DMS114 treated with DMSO at 0.1 percent for 48 hours (cell line): ENCODE results near the gene CLPTM1L.
"Not testable (repeated sequence)": the region's sequence is repeated elsewhere in the genome, so short reads cannot be mapped to it uniquely, and the experiment has no call there.

Experiments
- DNase-seq: peaks from one replicate; lab custom pipeline; 2025; ENCODE audit not compliant: unreplicated experiment; lab: John Stamatoyannopoulos, UW

The CLPTM1L gene

DNA sequence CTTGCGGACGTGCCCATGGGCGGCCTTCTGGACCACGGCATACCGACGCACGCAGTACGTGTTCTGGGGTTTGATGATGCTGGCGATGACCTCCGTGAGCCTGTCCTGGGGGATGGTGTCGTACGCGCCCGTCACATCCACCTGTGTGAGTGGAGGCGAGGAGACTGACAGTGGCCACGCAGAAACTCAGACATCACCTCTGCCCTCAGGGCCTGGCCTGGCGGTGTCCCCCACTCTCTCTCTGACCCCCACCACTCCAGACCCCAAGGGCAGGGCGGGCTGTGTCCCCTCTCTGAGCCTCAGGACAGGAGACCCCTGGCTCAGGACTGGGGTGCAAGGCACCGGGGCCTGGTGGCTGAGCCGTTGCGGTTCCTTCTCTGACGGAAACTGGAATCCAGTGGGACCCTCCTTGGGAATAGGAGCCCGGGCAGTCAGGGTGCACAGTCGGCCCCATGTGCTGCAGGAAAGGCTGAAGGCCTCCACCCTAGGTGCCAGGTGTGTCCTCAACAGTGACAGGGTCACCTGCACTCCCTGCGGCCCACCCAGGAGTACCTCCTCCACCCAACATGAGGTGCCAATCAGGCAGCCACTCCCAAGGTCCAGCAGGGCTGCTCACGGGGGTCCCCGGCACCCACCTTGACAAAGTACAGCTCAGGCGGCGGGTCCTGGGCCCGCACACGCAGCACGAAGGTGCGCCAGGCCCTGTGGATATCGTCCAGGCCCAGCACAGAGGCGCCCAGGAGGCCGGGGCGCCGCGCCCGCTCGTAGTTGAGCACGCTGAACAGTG lies 66.0 kb downstream of the CLPTM1L start:
- DNase-seq = no peak

DNA sequence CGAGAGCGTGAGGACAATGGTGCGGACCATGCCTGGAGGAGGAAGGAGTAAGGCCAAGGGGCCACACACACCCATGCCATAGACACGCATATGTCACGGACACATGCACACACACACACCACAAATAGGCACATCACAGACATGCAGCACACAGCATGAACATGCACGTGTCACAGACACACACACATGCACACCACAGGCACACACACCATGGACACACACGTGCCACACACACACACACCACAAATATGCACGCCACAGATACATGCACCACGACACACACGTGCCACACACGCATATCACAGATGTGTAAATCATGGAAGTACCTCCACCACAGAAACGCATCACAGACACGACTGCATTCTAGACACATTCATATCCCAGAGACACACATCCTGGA lies 66.7 kb downstream of the CLPTM1L start:
- DNase-seq = no peak

GRCh38 chr5:1277781-1278180 lies 67.1 kb downstream of the CLPTM1L start:
- no peak for DNase-seq

DNA sequence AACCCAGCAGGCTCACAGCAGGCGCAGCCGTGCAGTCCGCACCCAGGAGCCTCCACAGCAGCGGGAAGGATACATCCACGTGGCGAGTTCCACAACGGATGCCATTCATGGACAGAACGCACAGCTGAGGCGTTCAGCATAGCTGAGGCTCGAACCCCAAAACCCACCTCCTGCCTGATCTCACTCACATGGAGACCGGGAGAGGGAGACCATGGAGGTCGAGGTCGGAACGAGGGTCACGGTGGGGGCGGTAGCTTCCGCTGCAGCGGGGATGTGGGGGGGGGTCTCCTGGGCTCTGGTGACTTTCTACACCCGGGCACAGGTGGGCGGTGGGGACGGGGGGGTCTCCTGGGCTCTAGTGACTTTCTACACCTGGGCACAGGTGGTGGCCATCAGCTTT lies 67.6 kb downstream of the CLPTM1L start:
- DNase-seq = no peak

DNA sequence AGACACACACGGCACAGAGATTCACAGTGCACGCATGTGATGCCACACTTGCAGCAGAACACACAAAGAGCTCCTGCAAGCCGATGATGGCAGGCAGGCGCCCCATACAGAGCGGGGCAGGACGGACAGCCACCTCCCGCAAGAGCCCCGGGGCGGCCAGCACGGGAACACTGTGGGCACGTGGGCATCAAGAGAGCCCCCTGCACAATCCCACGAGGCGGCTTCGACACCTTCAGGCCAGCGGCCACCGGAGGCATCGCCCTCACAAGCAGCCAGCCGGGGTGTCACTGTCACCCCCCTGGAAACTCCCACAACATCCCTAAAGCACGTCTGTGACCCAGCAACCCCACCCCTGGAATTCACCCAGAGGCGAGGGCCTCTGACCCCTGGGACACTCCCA lies 68.0 kb downstream of the CLPTM1L start:
- DNase-seq = no peak

DNA sequence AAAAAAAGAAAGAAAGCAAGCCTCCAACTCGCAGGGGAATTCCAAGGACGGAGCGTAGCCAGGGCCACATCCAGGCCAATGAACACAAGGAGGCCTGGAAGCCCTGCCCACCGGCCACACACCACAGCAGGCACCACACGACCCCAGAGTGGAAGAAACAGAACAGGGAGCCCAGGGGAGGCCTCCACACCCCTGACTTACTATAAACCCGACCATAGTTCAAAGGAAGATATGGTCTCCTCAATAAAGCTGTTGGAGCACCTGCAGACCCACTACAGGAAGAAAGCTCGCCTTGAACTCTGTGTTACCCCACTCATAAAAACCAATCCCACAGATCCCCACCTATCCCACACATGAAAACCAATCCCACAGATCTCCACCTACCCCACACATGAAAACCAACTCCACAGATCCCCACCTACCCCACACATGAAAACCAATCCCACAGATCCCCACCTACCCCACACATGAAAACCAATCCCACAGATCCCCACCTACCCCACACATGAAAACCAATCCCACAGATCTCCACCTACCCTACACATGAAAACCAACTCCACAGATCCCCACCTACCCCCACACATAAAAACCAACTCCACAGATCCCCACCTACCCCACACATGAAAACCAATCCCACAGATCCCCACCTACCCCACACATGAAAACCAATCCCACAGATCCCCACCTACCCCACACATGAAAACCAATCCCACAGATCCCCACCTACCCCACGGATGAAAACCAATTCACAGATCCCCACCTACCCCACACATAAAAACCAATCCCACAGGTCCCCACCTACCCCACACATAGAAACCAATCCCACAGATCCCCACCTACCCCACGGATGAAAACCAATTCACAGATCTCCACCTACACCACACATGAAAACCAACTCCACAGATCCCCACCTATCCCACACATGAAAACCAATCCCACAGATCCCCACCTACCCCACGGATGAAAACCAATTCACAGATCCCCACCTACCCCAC lies 69.2 kb downstream of the CLPTM1L start:
- DNase-seq = not testable (repeated sequence)

GRCh38 chr5:1274471-1274870 lies 70.4 kb downstream of the CLPTM1L start:
- no peak for DNase-seq

- no peak for DNase-seq
Observed at GRCh38 chr5:1273745-1274144, 71.2 kb downstream of the CLPTM1L start.

GRCh38 chr5:1272201-1272600 lies 72.7 kb downstream of the CLPTM1L start:
- DNase-seq = no peak

DNA sequence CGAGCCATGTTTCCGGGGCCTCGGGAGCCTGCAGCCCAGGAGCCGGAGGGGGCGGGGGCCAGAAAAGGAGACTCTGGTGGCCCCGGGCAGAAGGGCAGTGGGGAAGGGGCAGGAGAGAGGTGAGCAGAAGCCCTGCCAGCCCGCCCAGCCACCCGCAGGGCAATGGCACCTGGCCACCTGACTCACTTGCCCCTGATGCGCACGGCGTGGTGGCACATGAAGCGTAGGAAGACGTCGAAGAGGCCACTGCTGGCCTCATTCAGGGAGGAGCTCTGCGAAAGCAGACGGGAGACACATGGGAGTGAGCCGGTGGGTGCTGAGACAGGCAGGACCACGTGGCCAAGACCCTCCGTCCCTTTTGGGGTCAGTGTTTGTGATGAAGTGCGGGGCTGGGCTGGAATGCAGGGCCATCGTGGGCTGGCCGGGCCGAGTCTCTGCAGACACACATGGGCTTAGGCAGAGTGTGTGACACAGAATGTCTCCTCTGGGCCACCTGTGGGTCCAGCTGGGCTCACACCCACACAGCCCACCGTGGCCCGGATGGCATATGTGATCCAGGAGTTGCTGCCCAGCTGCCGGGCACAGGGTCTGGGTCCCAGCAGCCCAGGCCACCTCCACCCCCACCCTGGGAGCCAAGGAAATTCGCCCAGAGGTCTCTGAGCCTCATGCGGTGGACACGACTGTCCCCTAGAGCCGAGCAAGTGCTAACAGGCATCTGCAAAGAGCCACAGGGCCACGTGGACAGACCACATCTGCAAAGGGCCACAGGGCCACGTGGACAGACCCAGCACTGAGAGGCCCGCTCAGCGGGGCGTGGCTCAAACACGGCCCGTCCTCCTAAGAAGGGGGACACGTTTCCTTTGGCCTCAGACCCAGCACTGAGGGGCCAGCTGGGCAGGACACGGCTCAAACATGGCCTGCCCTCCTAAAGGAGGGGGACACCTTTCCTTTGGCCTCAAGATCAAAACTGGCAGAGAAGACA lies 73.7 kb downstream of the CLPTM1L start:
- no peak for DNase-seq

DNA sequence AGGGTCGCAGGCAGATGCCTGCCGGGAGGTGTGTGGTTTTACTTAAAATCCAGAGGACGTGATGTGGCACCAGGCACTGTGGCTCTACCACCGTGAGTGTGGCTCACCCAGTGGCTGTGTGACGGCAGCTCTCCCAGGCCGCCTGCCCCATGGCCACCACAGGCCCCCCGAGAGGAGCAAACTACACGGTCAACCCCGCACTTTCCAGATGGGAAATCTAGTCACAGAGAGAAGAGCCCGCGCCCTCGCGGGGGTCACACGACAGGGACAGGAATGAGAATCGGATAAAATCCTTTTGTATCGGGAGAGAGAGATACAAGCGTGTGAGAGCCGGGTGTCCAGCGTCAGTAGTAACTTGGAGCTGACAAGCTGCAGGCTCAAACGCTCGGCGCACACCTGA lies 74.5 kb downstream of the CLPTM1L start:
- DNase-seq = no peak

DNA sequence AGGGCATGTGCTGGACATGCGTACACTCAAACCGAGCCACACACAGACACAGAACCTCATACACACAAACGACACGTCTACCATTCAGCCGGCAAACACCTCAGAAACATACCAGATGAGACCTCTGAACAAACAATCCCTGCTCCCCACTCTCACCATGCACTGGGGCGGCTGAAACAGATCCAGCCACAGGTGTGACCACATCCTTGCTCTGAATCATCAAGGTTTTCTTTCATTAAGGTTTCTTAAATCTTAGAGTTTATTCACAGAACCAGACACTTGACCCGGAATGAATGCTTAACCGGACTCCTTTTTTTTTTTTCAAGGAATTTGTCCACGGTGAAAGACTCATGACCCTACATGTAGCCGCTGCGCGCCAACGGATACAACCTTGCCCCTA lies 76.2 kb downstream of the CLPTM1L start:
- no peak for DNase-seq

DNA sequence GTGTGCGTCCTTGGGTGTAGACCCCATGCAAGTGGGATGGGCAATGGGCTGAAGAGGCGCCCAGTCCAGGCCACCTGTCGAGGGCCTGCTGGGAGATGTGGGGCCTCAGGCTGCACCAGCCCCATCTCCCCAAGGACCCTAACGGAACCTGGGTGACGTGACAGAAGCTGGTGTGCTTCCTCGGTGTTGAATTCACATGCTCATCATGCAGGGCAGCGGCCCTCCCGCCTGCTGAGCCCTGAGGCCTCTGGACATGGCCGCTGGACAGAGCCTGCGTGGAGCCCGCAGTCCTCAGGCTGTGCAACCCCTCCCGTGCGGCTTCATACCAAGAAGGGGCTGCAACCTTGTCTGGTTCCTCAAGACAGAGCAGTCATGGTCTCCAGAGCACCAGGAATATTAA lies 76.8 kb downstream of the CLPTM1L start:
- no peak for DNase-seq
